ENCODE results near the gene LPAR5.
A peak's percentile ranks its signal among the peaks of the same experiment; 100 is the strongest.

The LPAR5 gene

DNA sequence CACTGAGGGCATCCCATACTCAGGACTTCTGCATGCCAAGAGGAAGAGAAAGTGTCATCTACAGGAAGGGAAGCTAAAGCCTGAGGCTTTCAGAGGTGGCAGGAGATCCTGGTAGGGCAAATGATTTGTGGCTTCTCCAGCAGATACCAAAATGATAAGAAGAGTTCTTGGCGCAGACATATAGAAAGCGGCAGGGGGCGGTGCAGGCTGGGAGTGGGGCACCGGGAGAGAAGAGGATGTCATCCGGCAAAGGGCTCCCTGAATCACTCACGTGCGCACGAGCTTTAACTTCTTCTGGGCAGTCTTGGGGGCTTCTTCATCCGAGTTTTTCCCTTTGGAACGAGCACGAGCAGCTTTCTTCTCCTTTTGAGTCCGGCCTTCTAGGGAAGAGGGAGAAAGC is 16.6 kb upstream of the LPAR5 start:
- Histone ChIP-seq H3K36me3 (ENCODE audit: control insufficient read depth, insufficient read depth, low read length) (peaks cover 12% of the 10 kb centered on the region), H3K4me1 (ENCODE audit: control insufficient read depth, insufficient read depth, low read length) (no peaks in the 10 kb centered on the region), H3K9me3 (ENCODE audit: control insufficient read depth, insufficient read depth, low read length) (no peaks in the 10 kb centered on the region), H3K27me3 (ENCODE audit: control insufficient read depth, insufficient read depth, low read length) (no peaks in the 10 kb centered on the region), H3K4me3 (ENCODE audit: low read depth, low read length) (no peak overlapping the region), H3K9ac (ENCODE audit: low read depth, low read length) (no peak overlapping the region)

GRCh38 chr12:6650832-6651231 is 15.1 kb upstream of the LPAR5 start:
- Histone ChIP-seq H3K4me3 (ENCODE audit: low read depth, low read length) (no peak overlapping the region), H3K9me3 (ENCODE audit: control insufficient read depth, insufficient read depth, low read length) (no peaks in the 10 kb centered on the region), H3K4me1 (ENCODE audit: control insufficient read depth, insufficient read depth, low read length) (no peaks in the 10 kb centered on the region), H3K9ac (ENCODE audit: low read depth, low read length) (no peak overlapping the region), H3K36me3 (ENCODE audit: control insufficient read depth, insufficient read depth, low read length) (peaks cover 12% of the 10 kb centered on the region), H3K27me3 (ENCODE audit: control insufficient read depth, insufficient read depth, low read length) (peaks cover 10% of the 10 kb centered on the region)

GRCh38 chr12:6647083-6647604 is 11.4 kb upstream of the LPAR5 start, which contains the start of gene ACRBP:
Gene ACRBP (minus strand): TSS chr12:6647432. CDS start chr12:6647366, 66 bp downstream.
- Histone ChIP-seq H3K4me3 (ENCODE audit: low read depth, low read length) (peak within 1 kb of the TSS; percentile 52), H3K36me3 (ENCODE audit: control insufficient read depth, insufficient read depth, low read length) (peaks cover 11% of the 10 kb centered on the region), H3K9ac (ENCODE audit: low read depth, low read length) (no peak within 1 kb of the TSS), H3K9me3 (ENCODE audit: control insufficient read depth, insufficient read depth, low read length) (no peaks in the 10 kb centered on the region), H3K4me1 (ENCODE audit: control insufficient read depth, insufficient read depth, low read length) (no peaks in the 10 kb centered on the region), H3K27me3 (ENCODE audit: control insufficient read depth, insufficient read depth, low read length) (peaks cover 17% of the 10 kb centered on the region)

DNA sequence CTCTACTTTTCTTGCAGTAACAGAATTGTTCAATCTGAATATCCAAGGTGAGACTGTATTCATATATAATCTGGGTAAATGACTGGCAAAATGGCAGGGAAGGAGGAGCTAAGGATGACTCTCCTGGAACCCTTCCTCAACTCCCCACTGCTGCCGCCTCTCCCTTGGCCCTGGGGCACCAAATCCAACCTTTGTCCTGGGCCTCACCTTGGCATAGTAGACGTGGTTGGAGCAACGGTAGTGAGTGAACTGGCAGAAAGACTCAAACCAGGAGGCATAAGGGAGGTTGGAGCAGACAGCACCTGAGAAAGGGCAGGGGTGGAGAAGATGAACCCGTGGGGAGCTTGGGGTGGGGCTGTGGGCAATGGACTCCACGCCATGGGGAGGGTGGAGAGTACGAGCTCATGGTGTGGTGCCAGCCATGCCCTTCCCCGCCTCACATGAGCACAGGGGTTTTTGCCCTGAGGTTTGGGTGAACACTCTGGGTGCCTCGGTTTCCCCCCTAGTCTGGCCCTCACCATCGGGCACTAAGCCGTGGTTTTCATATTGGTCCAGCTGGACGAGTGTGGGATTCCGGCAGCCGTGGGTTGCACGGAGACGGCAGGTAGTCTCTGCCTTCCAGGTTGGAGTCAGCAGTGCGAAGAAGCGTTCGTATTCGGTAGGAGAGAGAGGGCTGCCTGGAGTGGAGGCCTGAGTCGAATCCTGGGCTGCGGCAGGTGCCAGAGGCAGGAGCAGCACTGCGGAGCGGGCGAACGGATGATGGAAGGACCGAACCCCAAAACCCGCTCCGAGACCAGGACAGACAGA is 10.7 kb upstream of the LPAR5 start:
- Histone ChIP-seq H3K4me3 (ENCODE audit: low read depth, low read length) (peak overlapping the region; percentile 52), H3K9ac (ENCODE audit: low read depth, low read length) (no peak overlapping the region), H3K4me1 (ENCODE audit: control insufficient read depth, insufficient read depth, low read length) (no peaks in the 10 kb centered on the region), H3K9me3 (ENCODE audit: control insufficient read depth, insufficient read depth, low read length) (no peaks in the 10 kb centered on the region), H3K36me3 (ENCODE audit: control insufficient read depth, insufficient read depth, low read length) (peaks cover 6% of the 10 kb centered on the region), H3K27me3 (ENCODE audit: control insufficient read depth, insufficient read depth, low read length) (peaks cover 19% of the 10 kb centered on the region)

GRCh38 chr12:6644903-6645302 is 9.1 kb upstream of the LPAR5 start:
- no peaks in the 10 kb centered on the region for H3K4me1 ChIP-seq (ENCODE audit: control insufficient read depth, insufficient read depth, low read length)
- peaks cover 27% of the 10 kb centered on the region for H3K27me3 ChIP-seq (ENCODE audit: control insufficient read depth, insufficient read depth, low read length)
- H3K9me3 ChIP-seq (ENCODE audit: control insufficient read depth, insufficient read depth, low read length) = no peaks in the 10 kb centered on the region
- H3K36me3 ChIP-seq (ENCODE audit: control insufficient read depth, insufficient read depth, low read length) = no peaks in the 10 kb centered on the region
- no peak overlapping the region for H3K9ac ChIP-seq (ENCODE audit: low read depth, low read length)
- no peak overlapping the region for H3K4me3 ChIP-seq (ENCODE audit: low read depth, low read length)

DNA sequence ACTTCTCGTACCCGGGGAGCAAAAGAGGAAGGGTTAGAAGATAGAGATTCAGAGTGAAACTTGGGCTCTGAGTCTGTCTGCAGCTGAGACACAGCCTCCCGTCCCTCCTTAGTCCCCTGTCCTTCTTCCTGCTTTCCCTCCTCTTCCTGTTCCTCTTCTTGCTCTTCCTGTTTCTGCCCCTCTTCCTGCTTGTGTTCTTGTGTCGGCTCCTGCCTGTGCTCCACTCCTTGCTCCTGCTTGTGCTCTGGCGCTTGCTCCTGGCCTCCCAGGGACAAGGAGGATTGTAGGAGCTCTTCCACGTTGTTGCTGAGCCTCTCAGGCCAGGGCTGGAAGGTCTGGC is 8.5 kb upstream of the LPAR5 start:
- Histone ChIP-seq H3K4me3 (ENCODE audit: low read depth, low read length) (no peak overlapping the region), H3K9ac (ENCODE audit: low read depth, low read length) (peak overlapping the region; percentile 32), H3K27me3 (ENCODE audit: control insufficient read depth, insufficient read depth, low read length) (peaks cover 27% of the 10 kb centered on the region), H3K9me3 (ENCODE audit: control insufficient read depth, insufficient read depth, low read length) (no peaks in the 10 kb centered on the region), H3K36me3 (ENCODE audit: control insufficient read depth, insufficient read depth, low read length) (no peaks in the 10 kb centered on the region), H3K4me1 (ENCODE audit: control insufficient read depth, insufficient read depth, low read length) (no peaks in the 10 kb centered on the region)

DNA sequence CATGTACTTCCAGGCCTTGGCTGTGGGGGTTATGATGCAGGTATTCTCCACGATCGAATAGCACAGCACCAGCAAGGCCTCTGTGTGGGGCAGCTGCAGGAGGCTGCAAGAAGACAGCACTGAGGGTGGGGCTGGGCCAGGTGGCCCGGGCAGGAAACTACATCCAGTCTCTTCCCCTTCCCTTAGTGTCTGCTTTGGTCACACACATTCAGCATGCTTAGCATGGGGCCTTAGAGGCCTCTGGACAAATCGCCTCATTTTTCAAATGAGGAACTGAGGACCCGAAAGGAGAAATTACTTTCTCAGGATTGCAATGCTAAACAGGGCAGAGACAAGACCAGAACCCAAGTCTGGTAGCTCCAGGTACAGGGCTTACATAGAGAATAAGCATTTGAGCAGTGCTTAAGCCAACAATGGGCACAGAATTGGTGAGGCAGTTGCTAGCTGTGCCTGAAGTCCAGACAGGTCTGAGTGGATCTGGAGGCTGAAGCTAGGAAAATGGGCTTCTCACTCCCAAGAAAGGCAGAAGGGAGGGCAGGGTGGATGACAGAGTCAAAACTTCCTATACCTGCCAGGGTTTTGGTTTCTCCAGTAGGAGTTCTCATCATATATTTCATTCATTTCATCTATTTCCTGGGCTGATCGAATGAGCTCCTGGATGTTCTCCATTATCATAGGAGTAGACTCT is 8.0 kb upstream of the LPAR5 start:
- Histone ChIP-seq H3K4me1 (ENCODE audit: control insufficient read depth, insufficient read depth, low read length) (no peaks in the 10 kb centered on the region), H3K27me3 (ENCODE audit: control insufficient read depth, insufficient read depth, low read length) (peaks cover 27% of the 10 kb centered on the region), H3K9me3 (ENCODE audit: control insufficient read depth, insufficient read depth, low read length) (no peaks in the 10 kb centered on the region), H3K9ac (ENCODE audit: low read depth, low read length) (no peak overlapping the region), H3K4me3 (ENCODE audit: low read depth, low read length) (no peak overlapping the region), H3K36me3 (ENCODE audit: control insufficient read depth, insufficient read depth, low read length) (no peaks in the 10 kb centered on the region)

DNA sequence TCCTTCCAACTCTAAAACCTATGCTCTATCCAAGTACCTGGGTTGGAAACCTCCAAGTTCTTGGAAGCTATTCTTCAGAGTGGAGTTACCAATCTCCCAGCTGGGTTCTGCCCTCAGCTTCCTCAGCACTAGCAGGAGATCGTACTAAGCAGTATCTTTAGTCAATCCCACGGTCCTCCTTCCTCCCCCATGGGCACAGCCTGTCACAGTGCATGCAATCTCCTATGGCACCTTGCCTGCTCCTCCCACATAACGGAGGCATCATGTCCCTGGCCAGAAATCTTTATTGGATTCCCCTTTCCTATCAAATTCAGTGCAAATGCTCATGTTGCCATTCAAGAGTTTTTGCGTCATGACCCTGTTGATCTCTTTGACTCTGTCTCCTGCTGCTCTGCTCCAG is 5.4 kb upstream of the LPAR5 start:
- Histone ChIP-seq H3K36me3 (ENCODE audit: control insufficient read depth, insufficient read depth, low read length) (no peaks in the 10 kb centered on the region), H3K4me3 (ENCODE audit: low read depth, low read length) (no peak overlapping the region), H3K9me3 (ENCODE audit: control insufficient read depth, insufficient read depth, low read length) (no peaks in the 10 kb centered on the region), H3K27me3 (ENCODE audit: control insufficient read depth, insufficient read depth, low read length) (peaks cover 18% of the 10 kb centered on the region), H3K4me1 (ENCODE audit: control insufficient read depth, insufficient read depth, low read length) (peaks cover 2% of the 10 kb centered on the region), H3K9ac (ENCODE audit: low read depth, low read length) (no peak overlapping the region)

DNA sequence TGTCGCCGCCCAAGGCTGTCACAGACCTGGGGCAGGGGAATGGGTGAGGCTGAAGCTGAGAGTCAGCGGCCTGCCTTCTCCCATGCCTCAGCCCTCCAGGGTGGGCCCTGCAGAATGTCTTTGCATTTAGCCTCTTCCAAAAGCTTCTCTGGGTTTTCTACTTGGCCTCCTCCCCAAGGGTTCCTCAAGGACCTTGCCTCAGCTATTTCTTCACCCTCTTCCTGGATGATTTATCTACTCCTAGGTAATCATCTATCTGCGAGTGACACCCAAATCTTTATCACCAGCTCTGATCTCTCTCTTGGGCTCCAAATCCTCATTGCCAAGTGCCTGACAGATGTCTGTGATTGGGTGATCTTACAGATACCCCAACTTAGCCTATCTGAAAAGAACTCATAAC is 4.7 kb upstream of the LPAR5 start:
- Histone ChIP-seq H3K27me3 (ENCODE audit: control insufficient read depth, insufficient read depth, low read length) (peaks cover 19% of the 10 kb centered on the region), H3K9me3 (ENCODE audit: control insufficient read depth, insufficient read depth, low read length) (no peaks in the 10 kb centered on the region), H3K36me3 (ENCODE audit: control insufficient read depth, insufficient read depth, low read length) (no peaks in the 10 kb centered on the region), H3K4me3 (ENCODE audit: low read depth, low read length) (no peak overlapping the region), H3K9ac (ENCODE audit: low read depth, low read length) (no peak overlapping the region), H3K4me1 (ENCODE audit: control insufficient read depth, insufficient read depth, low read length) (peaks cover 2% of the 10 kb centered on the region)

DNA sequence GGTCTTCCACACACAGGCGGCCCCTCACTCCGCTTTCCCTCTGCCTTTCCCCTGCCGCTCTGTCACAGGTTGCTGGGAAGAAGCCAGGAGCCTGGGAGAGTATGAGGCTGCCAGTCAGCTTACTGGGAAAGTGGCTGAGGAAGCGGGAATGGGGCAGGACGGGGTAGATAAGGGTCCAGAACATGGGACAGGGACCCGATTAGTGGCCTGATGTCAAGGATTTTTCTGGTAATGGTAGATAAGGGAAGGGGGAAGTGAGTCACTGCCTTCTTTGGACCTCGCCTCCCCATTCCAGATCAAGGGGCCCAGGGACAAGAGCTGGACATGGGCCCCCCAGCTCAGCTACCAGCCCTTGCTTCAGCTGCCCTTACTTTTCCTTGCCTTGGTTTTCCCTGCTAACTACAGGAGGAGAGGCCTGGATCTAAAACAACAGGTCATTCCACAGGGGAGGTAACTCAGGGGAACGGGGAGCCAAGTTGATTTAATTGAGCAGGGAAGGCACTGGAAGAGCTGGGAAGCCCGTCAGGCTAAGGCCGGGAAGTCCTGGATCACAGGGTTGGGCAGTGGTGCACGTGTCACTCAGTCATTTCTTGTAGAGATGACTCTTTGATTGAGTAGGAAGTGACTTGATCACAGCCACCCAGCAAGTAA is 3.5 kb upstream of the LPAR5 start:
- no peaks in the 10 kb centered on the region for H3K36me3 ChIP-seq (ENCODE audit: control insufficient read depth, insufficient read depth, low read length)
- peaks cover 18% of the 10 kb centered on the region for H3K27me3 ChIP-seq (ENCODE audit: control insufficient read depth, insufficient read depth, low read length)
- peaks cover 5% of the 10 kb centered on the region for H3K4me1 ChIP-seq (ENCODE audit: control insufficient read depth, insufficient read depth, low read length)
- H3K4me3 ChIP-seq (ENCODE audit: low read depth, low read length) = no peak overlapping the region
- H3K9me3 ChIP-seq (ENCODE audit: control insufficient read depth, insufficient read depth, low read length) = no peaks in the 10 kb centered on the region
- H3K9ac ChIP-seq (ENCODE audit: low read depth, low read length) = no peak overlapping the region

DNA sequence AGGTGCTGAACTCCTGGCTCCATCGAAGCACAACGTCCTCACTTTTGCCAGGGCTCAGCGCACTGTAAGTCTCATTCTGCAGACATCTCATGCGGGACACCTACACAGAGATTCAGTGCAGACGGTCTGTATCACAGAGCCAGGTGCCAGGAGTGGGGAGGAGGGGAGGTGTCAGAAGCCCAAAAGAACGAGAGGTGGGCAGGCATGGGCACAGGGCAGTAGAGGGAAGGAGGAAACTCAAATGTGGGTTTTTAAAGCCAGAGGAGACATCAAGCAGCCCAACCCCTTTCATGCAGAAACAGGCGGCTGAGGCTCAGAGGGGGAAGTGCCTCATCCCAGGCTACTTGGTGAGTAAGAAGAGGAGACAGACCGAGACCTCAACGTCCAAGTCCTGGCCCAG is 2.5 kb upstream of the LPAR5 start:
- peaks cover 14% of the 10 kb centered on the region for H3K27me3 ChIP-seq (ENCODE audit: control insufficient read depth, insufficient read depth, low read length)
- H3K36me3 ChIP-seq (ENCODE audit: control insufficient read depth, insufficient read depth, low read length) = no peaks in the 10 kb centered on the region
- no peaks in the 10 kb centered on the region for H3K9me3 ChIP-seq (ENCODE audit: control insufficient read depth, insufficient read depth, low read length)
- no peak overlapping the region for H3K9ac ChIP-seq (ENCODE audit: low read depth, low read length)
- H3K4me1 ChIP-seq (ENCODE audit: control insufficient read depth, insufficient read depth, low read length) = peaks cover 5% of the 10 kb centered on the region
- H3K4me3 ChIP-seq (ENCODE audit: low read depth, low read length) = no peak overlapping the region

Data from iPS-15b (cell line).